Fibroblast of pulmonary artery (primary cell): ENCODE data around the gene C2orf68.

ENCODE experiments used
- DNase-seq: peaks from one replicate; pipeline ENCODE4 v3.0.0-alpha.2; 2010; ENCODE audit warnings: low read depth
- H3K4me3 ChIP-seq: replicated peaks from 2 replicates; pipeline ENCODE4 v1.5.1; 2011; ENCODE audit warnings: low read depth, mild to moderate bottlenecking, control low read depth, low read length, moderate library complexity
- TF ChIP-seq, protein P1 (sequence below): IDR thresholded peaks from 2 replicates; pipeline ENCODE4 v1.5.1; 2011; ENCODE audit warnings: mild to moderate bottlenecking, control low read depth, low read length, inconsistent platforms; ENCODE audit errors: missing control alignments

The C2orf68 gene

DNA sequence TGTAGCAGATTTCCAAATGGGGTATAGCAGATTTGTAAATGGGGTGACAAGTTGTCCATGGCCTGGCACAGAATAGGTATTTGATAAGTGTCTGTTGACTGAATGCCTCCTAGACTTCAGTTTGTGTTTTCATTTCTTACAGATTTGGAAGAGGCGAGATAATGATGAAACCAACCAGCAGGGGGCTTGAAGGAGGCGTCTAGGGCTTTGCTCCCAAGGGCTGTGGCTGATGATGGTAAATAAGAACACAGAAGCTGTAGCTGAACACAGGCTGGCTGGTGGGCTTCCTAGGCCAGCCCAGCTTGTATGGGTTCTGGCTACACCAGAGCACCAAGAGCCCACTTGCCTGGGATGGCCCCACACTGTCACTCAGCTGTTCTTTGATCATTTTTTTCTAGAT, 36.8 kb upstream of the C2orf68 start:
- peak; percentile 69 for DNase-seq
- TF ChIP-seq, protein P1, sequence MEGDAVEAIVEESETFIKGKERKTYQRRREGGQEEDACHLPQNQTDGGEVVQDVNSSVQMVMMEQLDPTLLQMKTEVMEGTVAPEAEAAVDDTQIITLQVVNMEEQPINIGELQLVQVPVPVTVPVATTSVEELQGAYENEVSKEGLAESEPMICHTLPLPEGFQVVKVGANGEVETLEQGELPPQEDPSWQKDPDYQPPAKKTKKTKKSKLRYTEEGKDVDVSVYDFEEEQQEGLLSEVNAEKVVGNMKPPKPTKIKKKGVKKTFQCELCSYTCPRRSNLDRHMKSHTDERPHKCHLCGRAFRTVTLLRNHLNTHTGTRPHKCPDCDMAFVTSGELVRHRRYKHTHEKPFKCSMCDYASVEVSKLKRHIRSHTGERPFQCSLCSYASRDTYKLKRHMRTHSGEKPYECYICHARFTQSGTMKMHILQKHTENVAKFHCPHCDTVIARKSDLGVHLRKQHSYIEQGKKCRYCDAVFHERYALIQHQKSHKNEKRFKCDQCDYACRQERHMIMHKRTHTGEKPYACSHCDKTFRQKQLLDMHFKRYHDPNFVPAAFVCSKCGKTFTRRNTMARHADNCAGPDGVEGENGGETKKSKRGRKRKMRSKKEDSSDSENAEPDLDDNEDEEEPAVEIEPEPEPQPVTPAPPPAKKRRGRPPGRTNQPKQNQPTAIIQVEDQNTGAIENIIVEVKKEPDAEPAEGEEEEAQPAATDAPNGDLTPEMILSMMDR, result peak; percentile 65
- H3K4me3 ChIP-seq, result no peak overlapping the region

- H3K4me3 ChIP-seq, result no peak overlapping the region
- DNase-seq, result no peak
- TF ChIP-seq, protein P1, result no peak
Measured at GRCh38 chr2:85647823-85648526, 36.1 kb upstream of the C2orf68 start.

DNA sequence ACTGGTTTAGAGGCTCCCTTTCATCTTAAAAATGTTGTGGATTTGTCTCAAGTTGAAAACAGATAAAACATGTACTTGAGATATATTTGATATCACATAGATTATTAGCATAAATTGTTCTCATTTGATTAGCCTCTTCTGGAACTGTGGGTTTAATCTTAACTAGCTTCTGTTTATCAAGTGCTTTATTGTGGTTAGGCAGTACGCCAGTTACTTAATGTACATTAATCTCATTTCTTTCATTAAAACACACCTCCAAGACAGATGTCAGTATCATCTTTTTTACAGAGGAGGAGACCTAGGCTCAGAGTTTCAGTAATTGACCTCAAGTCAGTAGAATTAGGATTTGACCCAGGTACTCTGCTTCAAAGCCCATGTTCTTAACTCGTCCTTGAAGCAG, 34.3 kb upstream of the C2orf68 start:
- TF ChIP-seq, protein P1, result no peak
- H3K4me3 ChIP-seq, result no peak overlapping the region
- no peak for DNase-seq

DNA sequence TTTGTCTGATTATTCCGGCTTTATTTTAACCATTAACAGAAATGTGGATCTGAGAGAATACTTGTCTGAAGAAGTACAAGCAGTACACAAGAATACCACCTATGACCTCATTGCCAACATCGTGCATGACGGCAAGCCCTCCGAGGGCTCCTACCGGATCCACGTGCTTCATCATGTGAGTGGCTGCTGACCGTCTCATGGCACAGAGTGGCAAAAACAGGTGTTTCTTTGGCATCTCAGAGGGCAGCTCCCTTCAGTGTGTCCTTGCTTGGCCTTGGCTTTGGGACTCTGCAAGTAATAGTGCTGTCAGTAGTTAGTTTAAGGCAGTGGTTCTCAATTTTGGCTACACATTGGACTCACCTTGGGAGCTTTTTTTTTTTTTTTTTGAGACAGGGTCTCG, 33.0 kb upstream of the C2orf68 start:
- TF ChIP-seq, protein P1, result no peak
- no peak overlapping the region for H3K4me3 ChIP-seq
- DNase-seq, result no peak

GRCh38 chr2:85642725-85643124, 30.9 kb upstream of the C2orf68 start:
- TF ChIP-seq, protein P1, result no peak
- DNase-seq, result no peak
- no peak overlapping the region for H3K4me3 ChIP-seq

- DNase-seq, result peak; percentile 5
- H3K4me3 ChIP-seq, result no peak overlapping the region
- TF ChIP-seq, protein P1, result no peak
Measured at GRCh38 chr2:85635636-85636035, 23.8 kb upstream of the C2orf68 start.

DNA sequence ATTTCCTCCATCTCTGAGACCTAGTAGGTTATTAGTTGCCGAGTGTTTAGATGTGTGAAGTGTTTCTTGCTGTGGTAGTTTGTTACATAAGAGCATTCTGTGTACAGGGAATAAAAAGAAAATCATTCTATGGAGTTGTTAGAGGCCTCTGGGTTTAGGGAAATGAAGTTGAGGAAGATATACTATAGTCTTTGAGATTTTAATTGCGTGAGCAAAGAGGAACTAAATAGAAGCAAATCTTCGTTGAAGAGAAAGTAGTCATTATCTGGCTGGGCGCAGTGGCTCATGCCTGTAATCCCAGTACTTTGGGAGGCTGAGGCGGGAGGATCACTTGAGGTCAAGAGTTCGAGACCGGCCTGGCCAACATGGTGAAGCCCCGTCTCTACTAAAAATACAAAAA, 23.1 kb upstream of the C2orf68 start:
- TF ChIP-seq, protein P1, result no peak
- DNase-seq, result no peak
- H3K4me3 ChIP-seq, result no peak overlapping the region
